LNCaP clone FGC (cell line): ENCODE results near the gene ATP12A.

ENCODE experiments used
- DNase-seq: peaks from one replicate; pipeline ENCODE4 v3.0.0-alpha.2; 2011; ENCODE audit warnings: low read depth
- H3K4me3 ChIP-seq: 2 replicates; pipeline ENCODE4 v1.5.1; 2011; ENCODE audit warnings: mild to moderate bottlenecking, low read depth, low read length, control low read depth
- CTCF ChIP-seq: IDR thresholded peaks from 2 replicates; pipeline ENCODE4 v1.5.1; 2012; ENCODE audit warnings: mild to moderate bottlenecking; ENCODE audit not compliant: control insufficient read depth, insufficient read depth; ENCODE audit errors: extremely low read depth

The ATP12A gene

GRCh38 chr13:24684600-24684998 lies 4.4 kb downstream of the ATP12A start:
- no peak overlapping the region for H3K4me3 ChIP-seq
- no peak for TF ChIP-seq CTCF
- no peak for DNase-seq

GRCh38 chr13:24685314-24685713 lies 5.1 kb downstream of the ATP12A start:
- no peak for DNase-seq
- H3K4me3 ChIP-seq, result no peak overlapping the region
- no peak for TF ChIP-seq CTCF

DNA sequence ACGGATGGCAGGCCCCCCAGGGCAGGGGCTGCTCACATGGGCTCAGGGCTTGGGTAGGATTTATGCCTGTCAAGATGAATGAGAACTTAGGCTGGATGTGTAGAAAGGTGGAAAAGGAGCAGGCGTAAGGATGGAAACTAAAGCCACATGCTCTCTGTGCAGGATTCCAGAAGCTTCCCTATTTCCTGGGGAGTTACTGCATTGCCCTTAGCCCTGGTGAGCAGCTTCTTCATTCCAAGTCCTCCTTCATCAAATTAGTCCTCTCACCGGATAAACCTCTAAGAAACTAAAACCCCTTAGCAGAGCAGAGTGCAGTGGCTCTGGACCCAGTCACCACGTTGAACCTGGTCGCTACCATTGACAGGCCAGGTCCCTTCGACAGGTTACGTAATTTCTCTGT lies 7.4 kb downstream of the ATP12A start:
- no peak for TF ChIP-seq CTCF
- DNase-seq, result no peak
- H3K4me3 ChIP-seq, result no peak overlapping the region

DNA sequence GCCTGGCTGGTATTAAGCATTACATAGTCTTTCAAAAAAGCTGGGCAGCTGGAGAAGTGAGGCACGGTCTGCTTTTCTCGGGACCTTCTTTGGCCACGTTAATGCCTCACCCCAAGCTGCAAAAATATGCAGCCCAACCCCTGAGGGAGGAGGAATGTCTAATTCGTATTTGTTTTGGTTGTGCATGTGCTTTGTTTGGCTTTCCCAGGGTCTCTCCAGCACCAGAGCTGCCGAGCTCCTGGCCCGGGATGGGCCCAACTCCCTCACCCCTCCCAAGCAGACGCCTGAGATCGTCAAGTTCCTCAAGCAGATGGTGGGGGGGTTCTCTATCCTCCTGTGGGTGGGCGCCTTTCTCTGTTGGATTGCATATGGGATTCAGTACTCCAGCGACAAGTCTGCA lies 7.9 kb downstream of the ATP12A start:
- no peak for DNase-seq
- no peak overlapping the region for H3K4me3 ChIP-seq
- no peak for TF ChIP-seq CTCF

GRCh38 chr13:24688950-24689349 lies 8.7 kb downstream of the ATP12A start:
- DNase-seq, result no peak
- H3K4me3 ChIP-seq, result no peak overlapping the region
- TF ChIP-seq CTCF, result no peak

DNA sequence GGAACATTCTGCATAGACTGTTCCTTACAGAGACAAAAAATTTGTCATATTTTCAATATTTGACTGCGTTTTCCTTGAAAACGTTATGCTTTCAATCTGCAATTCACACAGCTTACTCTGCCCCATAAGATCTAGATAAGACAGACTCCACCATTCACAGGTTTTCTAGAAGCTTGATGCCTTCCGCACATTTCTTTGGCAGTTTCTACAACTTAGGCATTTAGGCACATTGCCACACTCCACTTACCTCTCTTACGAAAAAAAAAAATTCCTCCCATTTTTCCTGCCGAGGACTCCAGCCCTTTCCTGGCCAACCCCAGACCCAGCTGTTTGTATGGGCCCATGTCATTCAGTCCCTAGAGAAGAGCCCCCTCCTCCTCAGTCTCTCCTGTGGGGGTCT lies 11.2 kb downstream of the ATP12A start:
- H3K4me3 ChIP-seq, result no peak overlapping the region
- TF ChIP-seq CTCF, result no peak
- DNase-seq, result no peak

DNA sequence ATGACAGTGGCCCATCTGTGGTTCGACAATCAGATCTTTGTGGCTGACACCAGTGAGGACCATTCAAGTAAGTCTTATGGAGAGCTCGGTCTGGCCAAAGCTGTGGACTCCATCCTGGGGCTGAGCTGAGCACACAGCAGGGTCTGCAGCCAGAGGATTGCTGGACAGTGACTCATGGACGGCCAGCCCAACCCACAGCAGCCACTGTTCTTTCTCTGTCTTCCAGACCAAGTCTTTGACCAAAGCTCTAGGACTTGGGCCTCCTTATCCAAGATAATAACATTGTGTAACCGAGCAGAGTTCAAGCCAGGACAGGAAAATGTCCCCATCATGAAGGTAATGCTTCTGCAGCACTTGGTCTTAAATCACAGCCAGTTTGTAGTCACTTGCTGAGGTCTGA lies 12.4 kb downstream of the ATP12A start:
- TF ChIP-seq CTCF, result no peak
- H3K4me3 ChIP-seq, result no peak overlapping the region
- DNase-seq, result no peak
